GM12891 (cell line): ENCODE measurements around the gene COL15A1.

Experiments used
- POLR2A ChIP-seq: IDR thresholded peaks from 2 replicates; pipeline ENCODE4 v1.6.1; 2011; ENCODE audit warnings: low read depth, low read length, control low read depth
- POLR2AphosphoS5 ChIP-seq: IDR thresholded peaks from 2 replicates; pipeline ENCODE4 v1.6.1; 2011; ENCODE audit warnings: low read depth, low read length, control low read depth
- POU2F2 ChIP-seq: IDR thresholded peaks from 2 replicates; pipeline ENCODE4 v1.6.1; 2011; ENCODE audit warnings: low read depth, mild to moderate bottlenecking, control low read depth, low read length, moderate library complexity
- SPI1 ChIP-seq: IDR thresholded peaks from 2 replicates; pipeline ENCODE4 v1.6.1; 2011; ENCODE audit warnings: low read depth, low read length, control low read depth
- TAF1 ChIP-seq: IDR thresholded peaks from 2 replicates; pipeline ENCODE4 v1.6.1; 2011; ENCODE audit warnings: low read depth, low read length, control low read depth

- TF ChIP-seq POLR2AphosphoS5 = no peak
- TF ChIP-seq POLR2A = no peak
- TF ChIP-seq TAF1 = no peak
- no peak for TF ChIP-seq SPI1
- TF ChIP-seq POU2F2 = no peak
Measured at GRCh38 chr9:99034149-99034548, 90.4 kb downstream of the COL15A1 start.
